Hematopoietic multipotent progenitor cell (in vitro differentiated cells): Measurements from ENCODE around the gene METTL26. TPM values are rescaled to one million over a fixed set of nuclear protein-coding genes. Genes with fewer than 3 reads are reported as not detected.
A peak's percentile ranks its signal among the peaks of the same experiment; 100 is the strongest.

Experiments used
- DNase-seq, 3 donors: peaks; one replicate each; pipeline ENCODE4 v3.0.0-alpha.2; 2011 to 2015; ENCODE audit warnings: low read depth in 2 of 3, low spot score in 2 of 3
- total RNA-seq: library from RNA; depleted of rRNA; stranded (reverse); fragments of >200 nt; gene quantifications from one replicate; pipeline ENCODE4 v1.2.3, GENCODE V29; 2012

Gene METTL26
- total RNA-seq, 1 donor = 101 TPM

GRCh38 chr16:641326-642188 is 5.5 kb upstream of the METTL26 start, which contains the start of gene MCRIP2:
Gene MCRIP2, plus strand, starts transcription at chr16:641828. Its CDS starts 164 bp downstream, at chr16:641992.
- peak in 2 of 3 donors; percentile 53 to 57 for DNase-seq

GRCh38 chr16:640614-641013 is 4.5 kb upstream of the METTL26 start:
- no peak for DNase-seq

DNA sequence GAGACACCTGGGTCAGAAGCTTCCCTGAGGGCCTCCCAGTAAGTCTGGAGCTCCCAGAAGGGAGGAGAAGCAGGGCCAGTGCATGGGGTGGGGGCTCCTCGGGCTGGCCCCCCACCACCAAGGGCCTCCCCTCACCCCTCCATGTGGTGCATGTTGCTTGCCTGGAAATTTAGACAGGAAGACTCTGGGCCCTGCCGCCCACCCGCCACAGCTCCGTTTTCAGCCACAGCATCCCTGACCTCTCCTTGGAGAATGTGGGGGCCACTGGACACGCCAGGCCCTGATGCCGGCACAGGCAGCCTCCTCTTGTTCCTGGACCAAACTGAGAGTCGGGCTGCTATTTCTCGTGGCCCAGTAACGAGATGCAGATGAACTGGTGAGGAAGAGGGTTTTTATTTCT is 2.7 kb upstream of the METTL26 start:
- DNase-seq = no peak

- no peak for DNase-seq
Measured at GRCh38 chr16:638034-638543, 2.0 kb upstream of the METTL26 start.

DNA sequence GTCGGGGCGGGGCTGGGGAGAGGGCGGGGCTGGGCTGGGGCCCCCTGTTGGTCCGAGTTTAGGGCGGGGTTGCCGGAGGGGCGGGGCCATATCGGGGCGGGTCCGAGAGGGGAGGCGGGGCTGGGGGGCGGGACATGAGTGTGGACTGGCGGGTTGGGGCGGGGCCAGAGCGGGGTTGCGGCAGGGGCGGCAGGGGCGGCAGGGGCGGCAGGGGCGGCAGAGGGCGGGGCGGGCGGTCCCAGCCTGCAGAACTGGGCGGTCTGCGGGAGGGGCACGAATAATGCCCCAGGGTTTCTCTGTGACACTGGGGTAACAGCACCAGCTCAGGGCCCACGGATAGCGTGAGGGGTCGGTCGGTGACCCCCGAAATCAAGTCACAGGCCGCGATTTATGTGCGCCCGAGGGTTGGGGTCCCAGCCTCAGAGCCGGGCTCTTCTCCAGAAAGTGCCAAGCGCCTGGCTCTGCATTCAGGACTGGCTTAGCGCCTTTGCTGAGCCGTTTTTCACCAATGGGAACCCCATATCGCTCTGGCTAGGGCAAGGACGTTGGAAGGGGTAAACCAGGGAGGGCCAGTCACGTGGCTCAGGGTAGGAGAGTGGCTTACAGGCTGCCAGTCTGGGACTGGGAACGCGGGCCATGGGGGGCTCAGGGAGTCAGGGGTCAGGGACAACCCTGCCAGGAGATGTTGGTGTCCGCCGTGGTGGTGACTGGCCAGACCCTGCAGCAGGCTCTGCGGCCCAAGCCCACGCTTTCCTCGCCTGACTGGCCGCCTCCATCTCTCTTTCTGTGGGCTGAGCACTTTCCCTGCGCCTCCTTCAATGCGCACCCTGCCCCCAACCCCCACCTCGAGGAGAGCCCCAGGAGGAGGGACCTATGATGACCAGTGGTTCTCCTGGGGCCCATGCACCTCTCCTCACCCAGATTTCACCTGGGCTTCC is 1.2 kb upstream of the METTL26 start:
- peak in 2 of 3 donors; percentile 33 to 93 for DNase-seq

DNA sequence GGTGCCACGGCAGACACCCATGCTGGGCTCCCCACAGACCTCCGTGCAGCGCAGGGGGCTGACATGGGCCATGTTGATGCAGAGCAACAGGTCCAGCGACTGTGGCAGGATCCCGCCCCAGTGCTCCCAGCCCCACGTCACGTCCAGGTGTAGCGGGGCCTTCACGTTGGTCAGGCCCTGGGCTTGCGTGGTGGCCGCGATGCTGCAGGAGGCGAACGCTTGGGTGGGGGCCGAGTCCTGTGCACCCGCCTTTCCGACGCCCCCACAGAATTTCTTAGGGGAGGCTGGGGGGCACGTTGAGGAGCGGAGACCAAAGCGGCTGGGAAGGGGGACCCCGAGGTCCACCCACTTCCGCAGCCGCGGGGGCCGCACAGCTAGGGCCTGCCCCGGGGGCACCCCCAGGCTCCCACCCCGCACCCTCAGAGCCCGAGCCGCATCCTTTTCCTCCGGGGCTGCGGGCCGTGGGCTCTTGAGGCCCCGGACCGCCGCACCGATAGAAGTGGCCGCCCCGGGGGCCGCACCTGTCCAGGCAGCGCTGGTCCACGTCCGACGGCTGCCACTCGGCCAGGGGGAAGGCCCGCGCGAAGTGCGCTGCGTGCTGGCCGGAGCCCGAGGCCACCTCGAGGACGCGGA is 416 bp downstream of the METTL26 start:
- DNase-seq = no peak

DNA sequence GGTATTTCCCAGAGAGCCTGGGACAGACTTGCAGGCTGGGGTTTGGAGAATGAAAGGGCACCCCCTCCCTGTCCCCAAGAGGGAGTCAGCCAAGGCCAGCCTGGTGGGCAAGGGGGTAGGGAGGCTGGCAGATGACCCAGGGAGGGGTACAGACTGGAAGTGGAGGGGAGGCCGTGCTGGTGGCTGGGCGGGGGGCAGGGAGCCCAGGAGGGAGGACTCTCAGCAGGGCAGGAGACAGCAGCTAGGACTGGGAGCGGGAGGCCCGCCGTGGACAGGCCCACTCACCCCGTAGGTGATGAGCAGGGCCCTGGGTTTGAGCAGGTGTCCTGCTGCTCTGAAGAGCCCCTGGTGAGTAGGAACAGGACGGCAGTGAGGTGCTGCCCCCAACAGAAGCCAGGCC is 1.1 kb downstream of the METTL26 start:
- no peak for DNase-seq

GRCh38 chr16:634051-634670 is 1.9 kb downstream of the METTL26 start:
- DNase-seq = no peak

- DNase-seq = no peak
Measured at GRCh38 chr16:633336-634050, 2.6 kb downstream of the METTL26 start.

DNA sequence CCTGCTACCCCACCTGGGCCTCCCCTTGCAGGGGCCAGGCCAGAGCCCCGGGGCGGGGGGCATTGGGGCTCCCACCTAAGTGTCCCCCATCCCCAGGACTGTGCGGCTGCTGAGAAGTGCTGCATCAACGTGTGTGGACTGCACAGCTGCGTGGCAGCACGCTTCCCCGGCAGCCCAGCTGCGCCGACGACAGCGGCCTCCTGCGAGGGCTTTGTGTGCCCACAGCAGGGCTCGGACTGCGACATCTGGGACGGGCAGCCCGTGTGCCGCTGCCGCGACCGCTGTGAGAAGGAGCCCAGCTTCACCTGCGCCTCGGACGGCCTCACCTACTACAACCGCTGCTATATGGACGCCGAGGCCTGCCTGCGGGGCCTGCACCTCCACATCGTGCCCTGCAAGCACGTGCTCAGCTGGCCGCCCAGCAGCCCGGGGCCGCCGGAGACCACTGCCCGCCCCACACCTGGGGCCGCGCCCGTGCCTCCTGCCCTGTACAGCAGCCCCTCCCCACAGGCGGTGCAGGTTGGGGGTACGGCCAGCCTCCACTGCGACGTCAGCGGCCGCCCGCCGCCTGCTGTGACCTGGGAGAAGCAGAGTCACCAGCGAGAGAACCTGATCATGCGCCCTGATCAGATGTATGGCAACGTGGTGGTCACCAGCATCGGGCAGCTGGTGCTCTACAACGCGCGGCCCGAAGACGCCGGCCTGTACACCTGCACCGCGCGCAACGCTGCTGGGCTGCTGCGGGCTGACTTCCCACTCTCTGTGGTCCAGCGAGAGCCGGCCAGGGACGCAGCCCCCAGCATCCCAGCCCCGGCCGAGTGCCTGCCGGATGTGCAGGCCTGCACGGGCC is 3.4 kb downstream of the METTL26 start:
- no peak for DNase-seq

- DNase-seq = no peak
Measured at GRCh38 chr16:631808-632358, 4.2 kb downstream of the METTL26 start.

- DNase-seq = no peak
Measured at GRCh38 chr16:630815-631405, 5.2 kb downstream of the METTL26 start, which contains the start of gene WFIKKN1. Gene WFIKKN1, plus strand, starts transcription at chr16:630985. Its CDS starts 269 bp downstream, at chr16:631254.

DNA sequence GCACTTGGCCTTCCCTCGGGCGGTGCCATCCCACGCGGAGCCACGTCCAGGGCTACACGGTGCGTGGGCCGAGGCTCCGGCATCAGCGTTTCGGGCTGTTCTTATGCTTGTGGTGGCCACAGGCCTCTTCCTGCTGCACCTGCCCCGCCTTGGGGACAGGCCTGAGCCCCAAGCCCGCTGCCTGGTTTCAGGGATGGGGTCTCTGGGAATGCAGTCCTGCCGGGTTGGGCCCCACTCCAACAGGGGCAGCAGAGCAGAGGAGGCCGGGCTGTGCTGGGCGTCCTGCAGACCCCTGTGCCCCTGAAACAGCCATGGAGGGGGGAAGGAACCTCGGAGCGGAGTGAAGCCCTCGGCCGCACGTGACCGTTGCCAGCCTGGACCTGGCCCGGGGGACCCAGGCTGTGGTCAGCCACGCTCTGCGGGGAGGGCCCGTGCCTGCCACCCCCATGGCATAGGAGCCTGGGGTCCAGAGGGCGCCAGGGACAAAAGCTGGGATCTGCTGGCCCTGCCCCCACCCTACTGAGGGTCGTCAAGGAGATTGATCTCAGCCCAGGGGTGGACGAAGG is 5.8 kb downstream of the METTL26 start:
- DNase-seq = no peak

DNA sequence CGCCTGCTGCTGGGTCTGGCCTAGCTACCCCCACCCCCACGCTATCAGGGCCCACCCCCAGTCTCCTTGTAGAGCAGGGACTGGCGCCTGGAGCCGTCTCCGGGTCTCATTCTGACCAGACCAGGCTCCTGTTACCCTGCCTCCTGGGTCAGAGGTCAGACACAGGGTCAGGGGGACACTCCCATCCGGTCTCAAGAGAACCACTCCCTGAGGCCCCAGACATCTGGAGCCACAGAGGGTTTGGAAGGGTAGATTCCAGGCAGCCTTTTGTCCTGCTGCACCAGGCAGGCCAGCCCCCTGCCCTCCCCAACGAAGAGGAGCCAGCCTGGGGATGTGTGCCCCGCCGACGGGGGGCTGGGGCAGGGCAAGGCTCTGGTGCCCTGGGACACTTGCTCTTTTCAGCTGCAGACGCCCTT is 6.3 kb downstream of the METTL26 start:
- DNase-seq = no peak

- DNase-seq = no peak
Measured at GRCh38 chr16:629185-629832, 6.8 kb downstream of the METTL26 start.

DNA sequence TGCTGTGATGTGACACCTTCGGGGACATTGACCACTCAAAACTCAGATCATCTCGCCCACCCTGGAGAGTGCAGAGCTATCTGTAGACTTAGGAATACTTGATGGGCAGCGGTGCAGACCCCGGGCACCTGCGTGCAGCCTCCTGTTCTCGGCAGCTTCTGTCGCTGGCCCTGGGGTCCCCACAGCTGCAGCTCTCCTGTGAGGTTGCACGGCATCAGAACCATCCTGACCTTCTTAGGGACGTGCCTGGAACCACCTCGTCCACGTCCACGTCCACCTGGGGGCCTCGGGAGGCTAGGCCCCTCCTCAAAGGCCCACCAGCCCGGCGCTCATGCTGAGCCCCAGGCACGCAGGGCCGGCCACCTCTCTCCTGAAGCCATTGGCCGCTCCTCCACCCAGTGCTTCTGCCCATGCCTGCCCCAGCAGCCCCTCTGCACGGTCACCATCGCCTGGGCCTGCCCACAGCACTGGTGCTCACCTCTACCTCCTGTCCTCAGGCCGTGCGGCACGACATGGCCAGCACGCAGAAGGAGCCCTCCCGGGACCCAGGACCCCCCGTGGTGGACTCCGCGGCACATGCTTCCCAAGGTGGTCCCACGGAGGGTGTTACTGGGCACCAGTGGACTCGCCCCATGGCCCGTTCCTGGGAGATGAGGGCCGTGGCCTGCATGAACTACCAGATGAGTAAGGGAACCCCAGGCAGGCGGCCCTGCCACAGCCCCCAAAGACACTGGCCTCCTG is 7.6 kb downstream of the METTL26 start:
- no peak for DNase-seq
